ENCODE results near the gene HBM.
"Not testable (repeated sequence)": the region's sequence is repeated elsewhere in the genome, so short reads cannot be mapped to it uniquely, and the experiment has no call there.

Gene HBM

GRCh38 chr16:200388-200787, 34.6 kb downstream of the HBM start:
- DNase-seq (ENCODE audit: low spot score) = no peak
- no peak overlapping the region for H3K4me3 ChIP-seq
- TF ChIP-seq CTCF (IDR thresholded peaks at IDR 0.05) = no peak
- H3K27ac ChIP-seq = no peak overlapping the region

- no peak for TF ChIP-seq CTCF (IDR thresholded peaks at IDR 0.05)
- H3K4me3 ChIP-seq = no peak overlapping the region
- H3K27ac ChIP-seq = no peak overlapping the region
- DNase-seq (ENCODE audit: low spot score) = no peak
Observed at GRCh38 chr16:203246-203645, 37.5 kb downstream of the HBM start.

GRCh38 chr16:204046-204445, 38.3 kb downstream of the HBM start:
- DNase-seq (ENCODE audit: low spot score); H3K4me3 ChIP-seq; H3K27ac ChIP-seq: not testable (repeated sequence)

GRCh38 chr16:209359-209758, 43.6 kb downstream of the HBM start:
- not testable (repeated sequence) for H3K27ac ChIP-seq; DNase-seq (ENCODE audit: low spot score)

GRCh38 chr16:211631-212180, 45.9 kb downstream of the HBM start:
- not testable (repeated sequence) for H3K4me3 ChIP-seq; DNase-seq (ENCODE audit: low spot score); H3K27ac ChIP-seq

More at GRCh38 chr16:209359-209758, 43.6 kb downstream of the HBM start:
- not testable (repeated sequence) for H3K4me3 ChIP-seq

GRCh38 chr16:212999-213398, 47.2 kb downstream of the HBM start:
- DNase-seq (ENCODE audit: low spot score) = no peak
- no peak for TF ChIP-seq CTCF (IDR thresholded peaks at IDR 0.05)
- Histone ChIP-seq H3K27ac (no peak overlapping the region), H3K4me3 (no peak overlapping the region)

Measured in coronary artery (tissue), 2 donors.